ENCODE measurements around the gene LIPM.

DNA sequence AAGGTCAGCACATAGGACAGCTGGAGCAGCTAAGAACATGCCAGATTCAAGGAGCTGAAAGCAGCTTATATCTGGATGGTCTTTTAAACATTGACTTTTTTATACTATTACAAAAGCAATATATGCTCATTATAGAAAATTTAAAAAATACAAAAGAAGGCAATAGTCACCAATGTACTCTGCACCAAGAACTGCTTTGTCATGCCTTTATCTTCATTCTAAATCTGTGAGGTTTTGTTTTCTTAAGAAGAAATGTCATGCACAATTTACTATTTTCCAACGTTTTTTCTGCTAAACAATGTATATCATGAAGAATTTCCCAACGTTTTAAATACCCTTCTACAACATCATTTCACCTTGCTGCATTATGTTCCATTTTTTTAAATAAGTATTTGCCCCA lies 2.8 kb downstream of the LIPM start:
- TF ChIP-seq, protein P1, sequence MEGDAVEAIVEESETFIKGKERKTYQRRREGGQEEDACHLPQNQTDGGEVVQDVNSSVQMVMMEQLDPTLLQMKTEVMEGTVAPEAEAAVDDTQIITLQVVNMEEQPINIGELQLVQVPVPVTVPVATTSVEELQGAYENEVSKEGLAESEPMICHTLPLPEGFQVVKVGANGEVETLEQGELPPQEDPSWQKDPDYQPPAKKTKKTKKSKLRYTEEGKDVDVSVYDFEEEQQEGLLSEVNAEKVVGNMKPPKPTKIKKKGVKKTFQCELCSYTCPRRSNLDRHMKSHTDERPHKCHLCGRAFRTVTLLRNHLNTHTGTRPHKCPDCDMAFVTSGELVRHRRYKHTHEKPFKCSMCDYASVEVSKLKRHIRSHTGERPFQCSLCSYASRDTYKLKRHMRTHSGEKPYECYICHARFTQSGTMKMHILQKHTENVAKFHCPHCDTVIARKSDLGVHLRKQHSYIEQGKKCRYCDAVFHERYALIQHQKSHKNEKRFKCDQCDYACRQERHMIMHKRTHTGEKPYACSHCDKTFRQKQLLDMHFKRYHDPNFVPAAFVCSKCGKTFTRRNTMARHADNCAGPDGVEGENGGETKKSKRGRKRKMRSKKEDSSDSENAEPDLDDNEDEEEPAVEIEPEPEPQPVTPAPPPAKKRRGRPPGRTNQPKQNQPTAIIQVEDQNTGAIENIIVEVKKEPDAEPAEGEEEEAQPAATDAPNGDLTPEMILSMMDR (IDR thresholded peaks at IDR 0.05; ENCODE audit: borderline replicate concordance, extremely low read depth, low read length, poor library complexity, severe bottlenecking) = no peak
- TF ChIP-seq EZH2 (IDR thresholded peaks at IDR 0.05; ENCODE audit: borderline replicate concordance, low read depth, low read length, severe bottlenecking) = no peak
